H1 (cell line): ENCODE data around the gene DDB1. TPM values are rescaled to one million over a fixed set of nuclear protein-coding genes. Genes with fewer than 3 reads are reported as not detected.

ENCODE experiments used
- CTCF ChIA-PET: fragments of 300-600 bp; sonication (Branson Sonifier 250); formaldehyde crosslinking; loops from one replicate; lab custom pipeline; 2021; ENCODE audit not compliant: partially characterized antibody; lab: Charles Lee
- POLR2A ChIA-PET: fragments of 300-600 bp; sonication (Branson Sonifier 250); formaldehyde crosslinking; loops from one replicate; lab custom pipeline; 2021; ENCODE audit warnings: inconsistent platforms; ENCODE audit not compliant: partially characterized antibody; lab: Charles Lee
- DNase-seq, 2 experiments: peaks; one replicate each; pipeline versions ENCODE4 v3.0.0 to v3.0.0-alpha.2; 2010 to 2022; ENCODE audit warnings: low spot score in 2 of 2, low read depth in 1 of 2, mixed read lengths in 1 of 2
- FAIRE-seq: peaks from 2 replicates; lab custom pipeline; 2011; peaks lifted over from hg19 to GRCh38; lab: Jason Lieb, UNC
- H2AFZ ChIP-seq: 2 replicates; pipeline ENCODE4 v1.8.1; 2012; ENCODE audit warnings: low read length, inconsistent platforms
- H2AK5ac ChIP-seq: 2 replicates; pipeline ENCODE4 v1.6.1; 2013; ENCODE audit warnings: low read depth, low read length
- H2BK120ac ChIP-seq: replicated peaks from 2 replicates; pipeline ENCODE3; 2013; ENCODE audit warnings: low read depth, low read length, inconsistent platforms
- H2BK12ac ChIP-seq: 2 replicates; pipeline ENCODE4 v1.6.1; 2013; ENCODE audit warnings: low read depth, low read length
- H2BK15ac ChIP-seq: 2 replicates; pipeline ENCODE4 v1.6.1; 2013; ENCODE audit warnings: low read length
- H2BK20ac ChIP-seq: 2 replicates; pipeline ENCODE4 v1.6.1; 2013; ENCODE audit warnings: low read length
- H2BK5ac ChIP-seq: 2 replicates; pipeline ENCODE4 v1.6.1; 2013; ENCODE audit warnings: low read depth, low read length
- H3K14ac ChIP-seq: 2 replicates; pipeline ENCODE4 v1.6.1; 2013; ENCODE audit warnings: inconsistent platforms; ENCODE audit not compliant: insufficient read length
- H3K18ac ChIP-seq: 2 replicates; pipeline ENCODE4 v1.6.1; 2013; ENCODE audit warnings: low read length; ENCODE audit errors: extremely low read depth
- H3K23ac ChIP-seq: 2 replicates; pipeline ENCODE4 v1.6.1; 2013; ENCODE audit warnings: inconsistent platforms; ENCODE audit not compliant: insufficient read length
- H3K23me2 ChIP-seq: 2 replicates; pipeline ENCODE4 v1.6.1; 2013; ENCODE audit warnings: low read depth, low read length
- H3K27ac ChIP-seq: 2 replicates; pipeline ENCODE4 v1.6.1; 2011; ENCODE audit warnings: low read depth, low read length, inconsistent platforms
- H3K27me3 ChIP-seq, 4 experiments: replicated peaks in 1 of 4; 1 replicate in 1 of 4; 2 replicates in 3 of 4; pipeline versions ENCODE4 v1.6.1 to v1.8.1; 2011 to 2013; ENCODE audit warnings: low read length in 3 of 4, mild to moderate bottlenecking in 3 of 4, inconsistent platforms in 2 of 4, mixed read lengths in 2 of 4, moderate library complexity in 1 of 4; ENCODE audit not compliant: control insufficient read depth in 3 of 4, insufficient read depth in 3 of 4; ENCODE audit errors: extremely low read depth in 1 of 4
- H3K36me3 ChIP-seq, 4 experiments: 2 replicates each; pipeline versions ENCODE4 v1.6.1 to v1.8.1; 2011 to 2013; ENCODE audit warnings: mild to moderate bottlenecking in 4 of 4, low read length in 3 of 4, moderate library complexity in 2 of 4, control low read depth in 1 of 4, inconsistent platforms in 1 of 4; ENCODE audit not compliant: insufficient read depth in 4 of 4, control insufficient read depth in 2 of 4
- H3K4ac ChIP-seq: replicated peaks from 2 replicates; pipeline ENCODE3; 2013; ENCODE audit warnings: low read length, low read depth, mixed read lengths, inconsistent platforms; ENCODE audit not compliant: insufficient read length
- H3K4me1 ChIP-seq, 4 experiments: replicated peaks in 1 of 4; 1 replicate in 1 of 4; 2 replicates in 3 of 4; pipeline versions ENCODE4 v1.6.1 to v1.8.1; 2011 to 2013; ENCODE audit warnings: low read length in 3 of 4, inconsistent platforms in 2 of 4, mixed read lengths in 1 of 4; ENCODE audit not compliant: insufficient read depth in 4 of 4, control insufficient read depth in 3 of 4
- H3K4me2 ChIP-seq, 2 experiments: 2 replicates each; pipeline versions ENCODE4 v1.6.1 to v1.8.1; 2011 to 2013; ENCODE audit warnings: low read depth in 2 of 2, low read length in 2 of 2, control low read depth in 1 of 2, inconsistent platforms in 1 of 2, mild to moderate bottlenecking in 1 of 2; ENCODE audit not compliant: insufficient read depth in 1 of 2
- H3K4me3 ChIP-seq, 4 experiments: fragments of 200-600, 300-600 bp in 1 of 4; sonication (generic), shearing (Covaris generic), sonication (Bioruptor Twin) in 1 of 4; 2 replicates each; pipeline versions ENCODE4 v1.5.1 to v1.8.1; 2011 to 2016; ENCODE audit warnings: low read length in 4 of 4, low read depth in 3 of 4, control low read depth in 2 of 4, inconsistent platforms in 2 of 4, mild to moderate bottlenecking in 2 of 4, mixed read lengths in 1 of 4, moderate library complexity in 1 of 4; ENCODE audit not compliant: insufficient read depth in 2 of 4; ENCODE audit errors: extremely low read depth in 1 of 4
- H3K56ac ChIP-seq: replicated peaks from 2 replicates; pipeline ENCODE3; 2013; ENCODE audit warnings: low read depth, mild to moderate bottlenecking, mixed read lengths, low read length, inconsistent platforms; ENCODE audit not compliant: insufficient read length
- H3K79me1 ChIP-seq: 2 replicates; pipeline ENCODE4 v1.6.1; 2013; ENCODE audit warnings: low read depth, low read length, control low read depth
- H3K79me2 ChIP-seq, 2 experiments: 2 replicates each; pipeline versions ENCODE4 v1.6.1 to v1.8.1; 2012 to 2013; ENCODE audit warnings: low read length in 2 of 2, mild to moderate bottlenecking in 2 of 2, inconsistent platforms in 1 of 2; ENCODE audit not compliant: insufficient read depth in 2 of 2, control insufficient read depth in 1 of 2
- H3K9ac ChIP-seq, 4 experiments: replicated peaks in 1 of 4; 1 replicate in 1 of 4; 2 replicates in 3 of 4; pipeline versions ENCODE4 v1.6.1 to v1.8.1; 2011 to 2013; ENCODE audit warnings: low read depth in 3 of 4, low read length in 3 of 4, control low read depth in 2 of 4, mild to moderate bottlenecking in 2 of 4, moderate library complexity in 2 of 4, inconsistent platforms in 1 of 4; ENCODE audit errors: extremely low read depth in 1 of 4
- H3K9me3 ChIP-seq, 2 experiments: 2 replicates each; pipeline versions ENCODE4 v1.6.1 to v1.8.1; 2012 to 2013; ENCODE audit warnings: mild to moderate bottlenecking in 2 of 2, moderate library complexity in 2 of 2, control low read depth in 1 of 2, inconsistent platforms in 1 of 2, low read depth in 1 of 2, low read length in 1 of 2, mixed read lengths in 1 of 2; ENCODE audit not compliant: insufficient read depth in 2 of 2
- H4K20me1 ChIP-seq, 2 experiments: replicated peaks in 1 of 2; 2 replicates each; pipeline versions ENCODE3 to v1.8.1; 2011 to 2013; ENCODE audit warnings: inconsistent platforms in 2 of 2, low read length in 2 of 2, mild to moderate bottlenecking in 1 of 2; ENCODE audit not compliant: insufficient read depth in 2 of 2, control insufficient read depth in 1 of 2
- H4K5ac ChIP-seq: 2 replicates; pipeline ENCODE4 v1.6.1; 2013; ENCODE audit warnings: low read length, low read depth, mixed read lengths, inconsistent platforms; ENCODE audit not compliant: insufficient read length
- H4K8ac ChIP-seq: 2 replicates; pipeline ENCODE4 v1.8.0; 2013; ENCODE audit warnings: mild to moderate bottlenecking, moderate library complexity, low read length, inconsistent platforms; ENCODE audit not compliant: insufficient read depth; ENCODE audit errors: extremely low read depth
- H4K91ac ChIP-seq: replicated peaks from 2 replicates; pipeline ENCODE3; 2013; ENCODE audit warnings: low read length, mixed read lengths, inconsistent platforms; ENCODE audit not compliant: insufficient read length
- BACH1 ChIP-seq: IDR thresholded peaks from 2 replicates; pipeline ENCODE4 v1.6.1; 2012; ENCODE audit warnings: low read length, improper control_type of control experiment
- POLR2AphosphoS5 ChIP-seq: IDR thresholded peaks from 2 replicates; pipeline ENCODE4 v1.6.1; 2011; ENCODE audit warnings: low read depth, low read length
- RBBP5 ChIP-seq: IDR thresholded peaks from 2 replicates; pipeline ENCODE4 v1.7.1; 2012; ENCODE audit warnings: low read depth, mild to moderate bottlenecking, inconsistent platforms, low read length, moderate library complexity, borderline replicate concordance
- SP4 ChIP-seq: IDR thresholded peaks from 2 replicates; pipeline ENCODE4 v1.6.1; 2012; ENCODE audit warnings: low read length, inconsistent platforms
- YY1 ChIP-seq: IDR thresholded peaks from 2 replicates; pipeline ENCODE4 v1.6.1; 2011; ENCODE audit warnings: low read depth, mild to moderate bottlenecking, low read length
- WGBS, 2 experiments: shearing (Covaris generic) in 1 of 2; methylation state at CpG; one replicate each; pipeline versions ENCODE4 v1.1.6 to v1.1.7; 2013 to 2015; ENCODE audit warnings: low lambda C conversion rate in 2 of 2, mixed read lengths in 2 of 2, inconsistent platforms in 1 of 2, low coverage in 1 of 2, missing lambda C conversion rate in 1 of 2; ENCODE audit not compliant: insufficient replicate concordance in 2 of 2, insufficient coverage in 1 of 2, insufficient read length in 1 of 2; ENCODE audit errors: extremely low coverage in 1 of 2, missing lambda C conversion rate in 1 of 2; 5-methylcytosine and 5-hydroxymethylcytosine counted together
- polyA plus RNA-seq, 7 experiments: library from polyadenylated mRNA; depleted of rRNA in 3 of 7; stranded (reverse) in 5 of 7; unstranded in 2 of 7; fragments of >200 nt in 5 of 7; fragments of 200-250 nt in 2 of 7; gene quantifications; 1 replicate in 5 of 7; 2 replicates in 1 of 7; 4 replicates in 1 of 7; pipeline versions ENCODE4 v1.2.1 to v1.2.3, GENCODE V29; 2011 to 2013; ENCODE audit warnings: missing spikeins in 2 of 7, mixed read lengths in 2 of 7
- total RNA-seq: library from RNA; stranded (reverse); fragmentation: NEBNext Ultra II Directional; extraction: Animal tissue kit (Norgen Biotek cat#: 25700); gene quantifications from 2 replicates; pipeline ENCODE4 v1.2.1, GENCODE V29; 2021
- TF ChIP-seq, protein P1 (sequence below): IDR thresholded peaks from 2 replicates; pipeline ENCODE4 v1.6.1; 2011; ENCODE audit warnings: low read depth, mild to moderate bottlenecking, low read length; ENCODE audit not compliant: insufficient read depth

The DDB1 gene
- total and polyA plus RNA-seq, 2 of the 8 experiments (the other 6 are each of a cell fraction or from before 2014, with no cell fraction given), result 275 to 306 TPM

DNA sequence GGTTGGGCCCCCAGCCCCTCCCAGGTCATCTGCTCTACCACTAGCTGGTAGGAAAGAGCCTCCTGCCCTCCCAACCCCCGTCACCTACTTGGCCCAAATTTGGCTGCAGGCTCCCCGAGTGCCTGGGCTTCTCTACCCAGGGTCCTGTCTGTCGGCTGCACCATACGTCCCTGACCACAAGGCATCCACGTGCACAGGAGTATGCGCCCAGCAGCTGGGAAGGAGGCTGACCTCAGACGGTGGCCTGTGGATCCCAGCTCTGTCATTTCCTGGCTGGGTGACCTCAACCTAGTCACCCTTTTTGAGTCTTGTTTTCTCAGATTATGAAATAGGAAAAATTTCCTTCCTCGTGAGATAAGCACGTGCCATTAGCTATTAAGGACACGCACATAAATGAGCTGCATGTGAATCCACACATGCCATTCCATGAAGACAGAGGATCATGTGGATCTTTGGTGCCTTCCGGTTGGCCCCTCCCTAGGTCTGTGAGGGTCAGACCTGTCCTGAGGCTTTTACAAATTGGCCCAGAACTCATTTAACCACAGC is 15.1 kb upstream of the DDB1 start:
- WGBS, 2 experiments, result 91% methylated on average over 11 of the region's 11 CpGs; no CpG with 5 or more reads in 1 of the 2 experiments
- Histone ChIP-seq H4K91ac (no peak overlapping the region), H2BK120ac (no peak overlapping the region), H3K23ac (no peak overlapping the region), H3K9ac (no peak overlapping the region), H3K18ac (no peak overlapping the region), H3K4me1 (no peaks in the 10 kb centered on the region), H3K27ac (no peak overlapping the region), H3K36me3 (peaks cover 0 to 14% (median 9%) of the 10 kb centered on the region in 4 experiments; a peak in 5 of 8 replicates), H2BK20ac (no peak overlapping the region), H2AK5ac (no peak overlapping the region), H2BK5ac (no peak overlapping the region), H3K56ac (no peak overlapping the region), H3K23me2 (no peaks in the 10 kb centered on the region), H3K9me3 (no peaks in the 10 kb centered on the region), H2AFZ (no peak overlapping the region), H3K79me2 (no peaks in the 10 kb centered on the region), H2BK15ac (no peak overlapping the region), H3K4me2 (no peak overlapping the region), H3K27me3 (no peaks in the 10 kb centered on the region), H4K8ac (no peak overlapping the region), H2BK12ac (no peak overlapping the region), H4K5ac (no peak overlapping the region), H3K79me1 (no peaks in the 10 kb centered on the region; the same call in 1 of the 2 replicates), H3K4ac (no peak overlapping the region), H3K14ac (no peak overlapping the region), H4K20me1 (peaks cover 0 to 8% of the 10 kb centered on the region in 2 experiments), H3K4me3 (no peak overlapping the region)
- FAIRE-seq, result no peak
- DNase-seq, result no peak
- ChIA-PET POLR2A (interaction anchor here (0.8 to 39.7 kb wide), 6 partner anchors 11 to 66 kb away, joined by 3 to 1106 read pairs (median 7); partner anchors contain the start of genes CYB561A3, DDB1, TKFC and TMEM138), CTCF (interaction anchor here (0.7 to 7.1 kb wide), 8 partner anchors 10 to 437 kb away, joined by 3 to 80 read pairs (median 6); partner anchors contain the start of genes TMEM138 and TMEM216)
- TF ChIP-seq, protein P1, sequence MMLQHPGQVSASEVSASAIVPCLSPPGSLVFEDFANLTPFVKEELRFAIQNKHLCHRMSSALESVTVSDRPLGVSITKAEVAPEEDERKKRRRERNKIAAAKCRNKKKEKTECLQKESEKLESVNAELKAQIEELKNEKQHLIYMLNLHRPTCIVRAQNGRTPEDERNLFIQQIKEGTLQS, result no peak
- no peak for TF ChIP-seq RBBP5
- TF ChIP-seq SP4, result no peak
- no peak for TF ChIP-seq POLR2AphosphoS5
- no peak for TF ChIP-seq YY1
- TF ChIP-seq BACH1, result no peak
